ENCODE measurements around the gene ADGRA3.

The ADGRA3 gene

DNA sequence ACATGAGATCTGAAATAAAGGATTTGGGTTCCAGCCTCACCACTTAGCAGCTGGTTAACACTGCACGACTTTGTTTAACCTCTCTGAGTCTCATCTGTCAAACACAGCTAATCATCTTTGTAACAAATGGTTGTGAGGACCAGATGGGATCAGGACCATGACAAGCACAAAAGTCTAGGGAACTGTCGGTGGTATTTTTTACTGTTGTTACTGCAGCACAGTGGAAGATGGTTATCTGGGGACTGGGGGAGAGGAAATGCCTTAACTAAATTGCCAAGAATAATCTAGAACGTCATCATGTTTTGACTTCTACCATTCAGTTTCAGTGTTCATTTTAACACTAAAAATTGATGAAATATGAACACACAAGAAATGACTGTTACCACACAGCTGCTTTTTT lies 99.5 kb downstream of the ADGRA3 start:
- TF ChIP-seq, protein P1, sequence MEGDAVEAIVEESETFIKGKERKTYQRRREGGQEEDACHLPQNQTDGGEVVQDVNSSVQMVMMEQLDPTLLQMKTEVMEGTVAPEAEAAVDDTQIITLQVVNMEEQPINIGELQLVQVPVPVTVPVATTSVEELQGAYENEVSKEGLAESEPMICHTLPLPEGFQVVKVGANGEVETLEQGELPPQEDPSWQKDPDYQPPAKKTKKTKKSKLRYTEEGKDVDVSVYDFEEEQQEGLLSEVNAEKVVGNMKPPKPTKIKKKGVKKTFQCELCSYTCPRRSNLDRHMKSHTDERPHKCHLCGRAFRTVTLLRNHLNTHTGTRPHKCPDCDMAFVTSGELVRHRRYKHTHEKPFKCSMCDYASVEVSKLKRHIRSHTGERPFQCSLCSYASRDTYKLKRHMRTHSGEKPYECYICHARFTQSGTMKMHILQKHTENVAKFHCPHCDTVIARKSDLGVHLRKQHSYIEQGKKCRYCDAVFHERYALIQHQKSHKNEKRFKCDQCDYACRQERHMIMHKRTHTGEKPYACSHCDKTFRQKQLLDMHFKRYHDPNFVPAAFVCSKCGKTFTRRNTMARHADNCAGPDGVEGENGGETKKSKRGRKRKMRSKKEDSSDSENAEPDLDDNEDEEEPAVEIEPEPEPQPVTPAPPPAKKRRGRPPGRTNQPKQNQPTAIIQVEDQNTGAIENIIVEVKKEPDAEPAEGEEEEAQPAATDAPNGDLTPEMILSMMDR (conservative IDR thresholded peaks at IDR 0.05; ENCODE audit: low read depth, low read length): no peak
- no peak overlapping the region for H3K4me3 ChIP-seq (ENCODE audit: low read length)
- DNase-seq (ENCODE audit: low read depth): no peak

DNA sequence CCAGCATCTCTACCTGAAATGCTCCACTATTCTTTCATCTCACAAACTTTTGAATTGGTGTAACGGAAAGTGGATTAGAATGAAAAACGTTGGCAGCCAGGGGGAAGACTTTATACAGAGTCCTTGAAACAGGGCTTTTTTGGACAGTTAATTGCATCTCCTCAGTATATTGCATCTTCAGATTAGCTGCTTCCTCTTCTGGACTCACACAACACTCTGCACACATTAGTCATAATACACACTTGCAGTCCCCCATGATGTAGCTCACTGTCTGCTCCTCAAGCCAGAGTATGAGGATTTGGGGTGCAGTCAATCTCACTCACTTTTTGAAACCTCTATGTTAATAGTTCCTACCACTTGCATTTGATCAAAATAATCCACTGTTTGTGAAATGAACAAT lies 101.0 kb downstream of the ADGRA3 start:
- DNase-seq (ENCODE audit: low read depth): no peak
- H3K4me3 ChIP-seq (ENCODE audit: low read length): no peak overlapping the region
- TF ChIP-seq, protein P1 (conservative IDR thresholded peaks at IDR 0.05; ENCODE audit: low read depth, low read length): no peak

DNA sequence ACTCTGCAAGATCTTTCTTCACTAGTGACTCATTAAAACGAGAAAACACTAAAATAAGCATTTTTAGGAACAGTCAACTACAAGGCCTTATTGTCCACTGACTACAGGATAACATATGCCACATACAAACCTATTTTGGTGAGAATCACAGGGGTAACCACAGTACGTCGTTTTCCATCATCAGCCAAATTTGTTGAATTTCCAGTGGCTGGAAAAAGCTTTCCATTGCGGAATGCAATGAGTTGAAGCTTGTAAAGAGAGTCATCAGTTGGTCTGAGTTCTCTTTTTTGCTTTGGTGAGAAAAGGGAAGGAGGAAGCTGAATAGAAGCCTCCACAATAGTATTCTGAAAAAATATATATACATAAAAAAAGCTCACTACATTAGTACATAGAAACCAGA lies 102.4 kb downstream of the ADGRA3 start:
- TF ChIP-seq, protein P1 (conservative IDR thresholded peaks at IDR 0.05; ENCODE audit: low read depth, low read length): no peak
- H3K4me3 ChIP-seq (ENCODE audit: low read length): no peak overlapping the region
- DNase-seq (ENCODE audit: low read depth): no peak

DNA sequence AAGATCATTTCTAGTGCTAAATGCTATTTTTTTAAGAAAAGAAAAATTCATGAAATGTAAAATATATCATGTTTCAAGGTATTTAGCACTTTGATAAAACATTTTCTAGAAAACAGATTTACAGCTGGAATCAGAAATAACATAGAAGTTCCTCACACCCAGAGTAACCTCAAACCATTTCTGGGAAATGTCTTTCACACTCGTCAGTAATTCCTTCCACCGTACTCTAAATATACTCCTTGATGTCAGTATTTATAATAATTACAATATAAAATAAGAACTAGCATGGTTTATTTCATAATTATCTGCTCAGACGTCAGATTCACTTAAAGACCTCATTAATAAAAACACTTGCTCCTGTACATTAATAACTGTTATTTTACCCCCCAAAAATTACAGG lies 103.9 kb downstream of the ADGRA3 start:
- no peak for DNase-seq (ENCODE audit: low read depth)
- TF ChIP-seq, protein P1 (conservative IDR thresholded peaks at IDR 0.05; ENCODE audit: low read depth, low read length): no peak
- H3K4me3 ChIP-seq (ENCODE audit: low read length): no peak overlapping the region

DNA sequence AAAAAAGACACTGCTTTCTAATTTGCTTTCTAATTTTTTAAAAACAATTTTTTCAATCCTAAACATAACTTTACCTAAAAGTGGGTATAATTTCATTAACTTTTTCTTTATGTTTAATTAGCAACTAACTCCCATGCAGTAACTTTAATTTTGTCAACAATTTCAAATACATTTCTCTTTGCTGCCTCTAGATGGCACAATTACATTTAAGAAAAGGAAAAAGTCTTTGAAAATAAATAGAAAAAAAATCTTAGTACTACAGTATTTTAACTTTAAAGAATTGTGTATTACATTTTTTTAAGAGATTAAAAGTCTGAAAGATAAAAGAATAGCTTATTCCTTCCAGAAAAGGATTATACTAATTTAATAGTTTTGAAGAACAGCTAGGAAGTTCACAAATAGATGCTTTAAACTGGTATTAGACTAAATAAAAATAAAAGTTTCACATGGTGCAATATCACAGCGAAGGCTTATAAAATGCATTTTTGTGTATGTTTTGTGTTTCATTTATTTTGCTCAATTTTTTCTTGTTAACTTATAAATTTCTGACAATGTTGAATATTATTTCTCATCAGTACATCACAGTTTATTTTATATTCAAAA lies 105.1 kb downstream of the ADGRA3 start:
- no peak overlapping the region for H3K4me3 ChIP-seq (ENCODE audit: low read length)
- TF ChIP-seq, protein P1 (conservative IDR thresholded peaks at IDR 0.05; ENCODE audit: low read depth, low read length): peak; percentile 40
- no peak for DNase-seq (ENCODE audit: low read depth)

DNA sequence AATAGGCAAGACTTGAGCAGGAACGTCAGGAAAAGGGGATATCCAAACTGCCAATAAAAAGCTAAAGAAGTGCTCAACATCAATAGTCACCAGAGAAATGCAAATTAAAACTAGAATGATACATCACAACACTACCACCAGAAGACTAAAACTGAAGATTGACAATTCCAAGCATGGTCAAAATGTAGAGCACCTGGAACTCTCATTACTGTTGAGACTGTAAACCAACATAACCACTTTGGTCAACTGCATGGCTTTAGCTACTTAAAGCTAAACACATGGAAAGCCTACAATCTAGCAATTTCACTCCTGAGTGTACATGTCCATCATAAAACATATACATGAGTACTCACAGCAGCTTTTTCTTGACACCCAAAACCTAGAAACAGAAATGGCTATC lies 107.4 kb downstream of the ADGRA3 start:
- DNase-seq (ENCODE audit: low read depth): no peak
- TF ChIP-seq, protein P1 (conservative IDR thresholded peaks at IDR 0.05; ENCODE audit: low read depth, low read length): no peak
- no peak overlapping the region for H3K4me3 ChIP-seq (ENCODE audit: low read length)

DNA sequence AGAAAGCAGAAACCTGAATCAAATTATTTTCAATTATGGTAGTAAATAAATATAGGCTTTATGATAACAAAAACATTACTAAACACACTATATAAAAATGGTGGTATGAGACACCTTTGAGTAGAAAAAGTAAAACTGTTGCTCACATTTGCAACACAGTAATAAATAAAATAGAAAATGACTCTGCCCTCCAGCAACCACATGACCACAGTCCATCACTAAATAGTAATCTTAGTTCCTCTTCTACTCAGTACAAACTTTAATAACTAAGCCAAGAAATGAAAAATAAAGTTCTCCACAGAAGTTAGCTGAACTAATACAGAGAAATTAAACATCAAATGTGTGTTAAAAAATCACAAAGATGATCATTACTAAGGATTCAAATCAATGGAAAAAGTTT lies 108.5 kb downstream of the ADGRA3 start:
- H3K4me3 ChIP-seq (ENCODE audit: low read length): no peak overlapping the region
- no peak for DNase-seq (ENCODE audit: low read depth)
- TF ChIP-seq, protein P1 (conservative IDR thresholded peaks at IDR 0.05; ENCODE audit: low read depth, low read length): no peak

Data from retinal pigment epithelial cell (primary cell).